Vagina (tissue), 2 donors: ENCODE measurements around the gene PALLD.

ENCODE experiments used
- POLR2A ChIP-seq, 2 donors: fragments of 450-650 bp; IDR thresholded peaks; one replicate each; pipeline ENCODE4 v1.6.1; 2017; ENCODE audit warnings: antibody characterized with exemption in 2 of 2, mild to moderate bottlenecking in 2 of 2, moderate library complexity in 2 of 2
- POLR2AphosphoS5 ChIP-seq, 2 donors: sonication (generic); formaldehyde crosslinking; IDR thresholded peaks; one replicate each; pipeline ENCODE4 v1.9.0; 2017; ENCODE audit warnings: antibody characterized with exemption in 2 of 2, mild to moderate bottlenecking in 2 of 2, low read depth in 1 of 2; ENCODE audit not compliant: insufficient read depth in 1 of 2
- TF ChIP-seq, protein P1 (sequence below), 3 experiments: fragments of 450-650 bp in 2 of 3; fragments of 200-600 bp in 1 of 3; sonication (generic) in 1 of 3; IDR thresholded peaks; one replicate each; pipeline ENCODE4 v1.5.1; 2017 to 2019; ENCODE audit warnings: antibody characterized with exemption in 3 of 3, mild to moderate bottlenecking in 2 of 3, moderate library complexity in 2 of 3

DNA sequence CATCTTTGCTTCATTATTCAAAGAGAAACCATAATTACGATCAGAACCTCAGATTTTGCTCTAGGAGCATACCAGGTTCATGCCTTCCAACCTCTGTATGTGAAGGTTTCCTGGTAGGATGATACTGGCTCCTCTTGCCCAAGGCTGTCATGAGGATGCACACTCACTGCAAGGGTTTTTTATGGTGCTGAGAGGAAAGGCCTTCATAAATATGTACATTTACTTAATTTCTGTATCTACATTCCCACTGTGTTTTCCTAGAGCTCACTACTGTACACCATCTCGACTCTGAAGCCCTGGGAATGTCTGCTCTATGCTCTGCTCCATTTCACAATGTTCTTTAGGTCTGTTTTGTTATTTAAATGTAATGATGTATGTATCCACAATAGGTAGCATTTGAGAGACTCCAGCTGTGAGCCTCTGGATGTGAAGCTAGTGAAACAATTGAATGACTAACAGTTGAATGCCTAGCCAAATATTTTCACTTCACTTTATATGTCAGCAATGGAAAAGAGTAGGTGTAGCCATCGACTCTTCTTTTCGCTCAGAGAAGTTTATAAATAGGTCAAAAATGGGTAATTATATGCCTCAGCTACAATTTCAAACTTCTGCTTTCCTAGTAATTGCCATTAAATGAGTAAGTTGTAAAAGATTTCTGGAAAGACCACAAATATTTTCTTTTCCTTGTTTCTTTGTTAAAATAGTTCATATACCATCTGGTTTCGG lies 228.0 kb downstream of the PALLD start:
- TF ChIP-seq, protein P1, sequence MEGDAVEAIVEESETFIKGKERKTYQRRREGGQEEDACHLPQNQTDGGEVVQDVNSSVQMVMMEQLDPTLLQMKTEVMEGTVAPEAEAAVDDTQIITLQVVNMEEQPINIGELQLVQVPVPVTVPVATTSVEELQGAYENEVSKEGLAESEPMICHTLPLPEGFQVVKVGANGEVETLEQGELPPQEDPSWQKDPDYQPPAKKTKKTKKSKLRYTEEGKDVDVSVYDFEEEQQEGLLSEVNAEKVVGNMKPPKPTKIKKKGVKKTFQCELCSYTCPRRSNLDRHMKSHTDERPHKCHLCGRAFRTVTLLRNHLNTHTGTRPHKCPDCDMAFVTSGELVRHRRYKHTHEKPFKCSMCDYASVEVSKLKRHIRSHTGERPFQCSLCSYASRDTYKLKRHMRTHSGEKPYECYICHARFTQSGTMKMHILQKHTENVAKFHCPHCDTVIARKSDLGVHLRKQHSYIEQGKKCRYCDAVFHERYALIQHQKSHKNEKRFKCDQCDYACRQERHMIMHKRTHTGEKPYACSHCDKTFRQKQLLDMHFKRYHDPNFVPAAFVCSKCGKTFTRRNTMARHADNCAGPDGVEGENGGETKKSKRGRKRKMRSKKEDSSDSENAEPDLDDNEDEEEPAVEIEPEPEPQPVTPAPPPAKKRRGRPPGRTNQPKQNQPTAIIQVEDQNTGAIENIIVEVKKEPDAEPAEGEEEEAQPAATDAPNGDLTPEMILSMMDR (IDR thresholded peaks at IDR 0.05) = no peak
- TF ChIP-seq POLR2AphosphoS5 (IDR thresholded peaks at IDR 0.05; ENCODE audit: insufficient read depth in 1 of 2, low read depth in 1 of 2) = no peak
- no peak for TF ChIP-seq POLR2A (IDR thresholded peaks at IDR 0.05)
